GM13976 (cell line): ENCODE results near the gene TRIAP1.
"Not testable (repeated sequence)": the region's sequence is repeated elsewhere in the genome, so short reads cannot be mapped to it uniquely, and the experiment has no call there.

ENCODE experiments used
- DNase-seq: peaks from one replicate; pipeline ENCODE4 v3.0.0; 2012; ENCODE audit warnings: low spot score
- in situ Hi-C: fragments of 300-500 bp; cut with MboI; formaldehyde crosslinking; loops from one replicate; pipeline ENCODE4 v1.12.0; 2022; ENCODE audit warnings: low sequenced_read_pairs, mixed read lengths, inconsistent platforms; ENCODE audit not compliant: unreplicated experiment
- TF ChIP-seq, protein P1 (sequence below): IDR thresholded peaks from 2 replicates; pipeline ENCODE4 v1.5.1; 2012; ENCODE audit warnings: borderline replicate concordance, mild to moderate bottlenecking; ENCODE audit not compliant: insufficient read depth; ENCODE audit errors: extremely low read depth, missing control alignments, control extremely low read depth

TRIAP1 gene

DNA sequence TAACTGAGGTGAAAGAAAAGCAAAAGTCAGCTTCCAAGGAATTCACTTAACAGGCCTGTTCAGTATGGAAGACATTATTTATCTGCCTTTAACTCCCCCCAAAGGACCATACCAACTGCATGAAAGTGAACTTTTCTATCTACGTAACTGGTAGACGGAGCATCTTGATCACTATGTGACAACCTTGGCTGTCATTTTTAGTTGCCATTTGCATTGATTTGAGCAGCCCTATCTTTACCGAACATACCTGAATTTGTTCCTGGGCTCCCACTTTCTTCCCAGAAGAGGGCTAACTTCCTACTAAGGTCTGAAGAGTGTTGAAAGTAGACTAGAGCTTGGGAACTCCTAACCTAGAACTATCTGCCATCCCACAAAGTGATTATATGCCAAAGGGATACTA lies 14.0 kb upstream of the TRIAP1 start:
- DNase-seq: no peak
- TF ChIP-seq, protein P1, sequence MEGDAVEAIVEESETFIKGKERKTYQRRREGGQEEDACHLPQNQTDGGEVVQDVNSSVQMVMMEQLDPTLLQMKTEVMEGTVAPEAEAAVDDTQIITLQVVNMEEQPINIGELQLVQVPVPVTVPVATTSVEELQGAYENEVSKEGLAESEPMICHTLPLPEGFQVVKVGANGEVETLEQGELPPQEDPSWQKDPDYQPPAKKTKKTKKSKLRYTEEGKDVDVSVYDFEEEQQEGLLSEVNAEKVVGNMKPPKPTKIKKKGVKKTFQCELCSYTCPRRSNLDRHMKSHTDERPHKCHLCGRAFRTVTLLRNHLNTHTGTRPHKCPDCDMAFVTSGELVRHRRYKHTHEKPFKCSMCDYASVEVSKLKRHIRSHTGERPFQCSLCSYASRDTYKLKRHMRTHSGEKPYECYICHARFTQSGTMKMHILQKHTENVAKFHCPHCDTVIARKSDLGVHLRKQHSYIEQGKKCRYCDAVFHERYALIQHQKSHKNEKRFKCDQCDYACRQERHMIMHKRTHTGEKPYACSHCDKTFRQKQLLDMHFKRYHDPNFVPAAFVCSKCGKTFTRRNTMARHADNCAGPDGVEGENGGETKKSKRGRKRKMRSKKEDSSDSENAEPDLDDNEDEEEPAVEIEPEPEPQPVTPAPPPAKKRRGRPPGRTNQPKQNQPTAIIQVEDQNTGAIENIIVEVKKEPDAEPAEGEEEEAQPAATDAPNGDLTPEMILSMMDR: no peak
- in situ Hi-C loops: no loop called here

GRCh38 chr12:120457133-120457532 lies 10.9 kb upstream of the TRIAP1 start:
- TF ChIP-seq, protein P1: no peak
- in situ Hi-C loops: no loop called here
- no peak for DNase-seq

GRCh38 chr12:120455302-120455701 lies 9.1 kb upstream of the TRIAP1 start:
- in situ Hi-C loops: no loop called here
- DNase-seq: no peak
- TF ChIP-seq, protein P1: no peak

GRCh38 chr12:120453977-120454376 lies 7.8 kb upstream of the TRIAP1 start:
- in situ Hi-C loops: no loop called here
- peak; percentile 60 for DNase-seq
- TF ChIP-seq, protein P1: peak; percentile 11

DNA sequence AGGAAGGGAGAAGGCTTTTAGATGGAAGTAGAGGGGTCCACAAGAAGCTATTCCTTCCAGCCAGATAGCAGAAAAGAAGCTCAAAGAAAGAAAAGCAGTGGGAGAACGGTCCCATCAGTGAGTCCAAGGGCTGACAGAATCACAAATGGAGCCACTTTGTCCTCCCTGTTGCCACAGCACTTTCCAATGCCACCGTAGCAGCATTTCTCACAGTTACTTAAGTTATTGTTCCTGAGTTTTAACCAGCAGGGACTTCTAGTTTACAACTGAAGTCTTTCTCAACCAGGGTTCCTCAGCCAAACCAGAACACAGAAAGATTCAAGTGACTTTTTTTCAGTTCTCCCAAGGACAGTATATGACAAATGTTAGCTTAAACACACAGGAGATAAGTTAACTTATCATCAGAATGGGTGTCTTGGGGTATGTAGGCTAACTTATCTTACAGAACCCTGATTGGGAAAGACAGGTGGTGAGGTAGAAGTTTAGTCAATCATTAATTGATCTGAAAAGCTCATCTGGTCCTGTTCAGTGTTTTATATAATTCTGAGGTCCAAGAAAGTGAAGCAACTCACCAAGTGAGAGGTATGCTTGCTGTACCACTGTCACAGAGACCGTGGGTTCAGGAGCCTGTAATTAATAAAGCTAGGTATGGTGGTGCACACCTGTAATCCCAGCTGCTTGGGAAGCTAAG lies 7.0 kb upstream of the TRIAP1 start:
- TF ChIP-seq, protein P1: no peak
- in situ Hi-C loops: no loop called here
- DNase-seq: no peak

- in situ Hi-C loops: not testable (repeated sequence)
Measured at GRCh38 chr12:120452524-120452923, 6.3 kb upstream of the TRIAP1 start.

DNA sequence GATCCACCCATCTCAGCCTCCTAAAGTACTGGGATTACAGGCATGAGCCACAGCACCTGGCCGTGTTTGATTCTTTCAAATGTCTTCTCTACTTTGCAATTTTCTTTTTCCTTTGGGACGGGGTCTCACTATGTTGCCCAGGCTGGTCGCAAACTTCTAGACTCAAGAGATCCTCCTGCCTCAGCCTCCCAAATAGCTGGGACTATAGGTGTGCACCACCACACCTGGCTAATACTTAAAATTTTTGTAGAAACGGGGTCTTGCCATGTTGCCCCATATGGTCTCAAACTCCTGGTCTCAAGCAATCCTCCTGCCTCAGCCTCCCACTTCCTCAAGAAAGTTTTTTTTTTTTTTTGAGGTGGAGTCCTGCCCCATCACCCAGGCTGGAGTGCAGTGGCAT lies 1.8 kb upstream of the TRIAP1 start:
- TF ChIP-seq, protein P1: no peak
- in situ Hi-C loops: no loop called here
- no peak for DNase-seq

More at GRCh38 chr12:120452524-120452923, 6.3 kb upstream of the TRIAP1 start:
- DNase-seq: not testable (repeated sequence)

DNA sequence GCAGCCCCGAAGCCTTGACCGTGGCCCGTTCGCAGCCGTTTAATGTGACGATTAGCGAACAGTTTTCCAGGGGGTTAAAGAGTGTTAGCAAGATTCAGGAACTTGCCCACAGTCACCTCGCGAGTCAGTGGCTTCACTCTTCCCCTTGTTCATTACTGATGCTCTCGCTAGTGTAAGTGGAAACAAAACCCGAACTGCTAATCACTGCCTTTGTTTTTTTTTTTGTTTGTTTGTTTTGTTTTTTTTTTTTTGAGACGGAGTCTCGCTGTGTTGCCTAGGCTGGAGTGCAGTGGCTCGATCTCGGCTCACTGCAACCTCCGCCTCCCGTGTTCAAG lies 627 bp upstream of the TRIAP1 start:
- in situ Hi-C loops, DNase-seq: not testable (repeated sequence)
